DMS153 (cell line): Measurements from ENCODE around the gene FRMD4A.

Experiments
- DNase-seq: peaks from one replicate; lab custom pipeline; 2025; lab: John Stamatoyannopoulos, UW

FRMD4A gene

DNA sequence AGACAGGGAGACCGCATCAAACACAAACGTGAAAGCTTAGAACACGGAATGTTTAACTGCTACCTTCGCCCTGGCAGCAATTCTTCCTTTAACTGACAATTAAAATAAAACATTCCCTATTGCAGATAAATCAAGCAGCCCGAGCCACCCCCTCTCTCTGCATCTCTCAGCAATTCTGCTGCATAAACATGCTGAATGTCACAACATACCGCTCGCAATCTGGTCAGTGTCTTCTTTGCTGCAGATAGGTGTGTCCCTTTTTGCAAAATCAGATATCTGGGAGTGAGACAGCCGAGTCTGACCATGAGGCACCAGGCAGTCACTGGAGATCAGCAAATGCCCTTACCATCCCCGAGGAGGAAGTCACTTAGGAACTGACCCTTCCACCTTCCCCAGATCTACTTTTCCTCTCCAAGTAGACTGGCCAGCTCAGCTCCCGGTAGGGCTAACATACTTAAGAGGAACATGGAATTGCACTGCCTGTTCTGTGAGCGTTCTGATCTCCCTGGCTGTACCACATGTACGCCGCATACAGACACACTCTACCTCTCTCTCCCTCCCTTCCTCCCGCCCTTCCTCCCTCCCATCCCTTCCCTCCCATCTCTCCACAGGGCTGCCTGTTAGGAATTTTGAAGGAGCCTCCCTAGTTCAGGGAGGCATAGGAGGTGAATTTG is at the start of gene FRMD4A:
Gene FRMD4A (minus strand): TSS at position 537 of the 674 bp plus-strand sequence.
- DNase-seq, result no peak

- DNase-seq, result no peak
Measured at GRCh38 chr10:14379556-14380280, 49.0 kb upstream of the FRMD4A start.

GRCh38 chr10:14378387-14378960 is 47.8 kb upstream of the FRMD4A start:
- no peak for DNase-seq

DNA sequence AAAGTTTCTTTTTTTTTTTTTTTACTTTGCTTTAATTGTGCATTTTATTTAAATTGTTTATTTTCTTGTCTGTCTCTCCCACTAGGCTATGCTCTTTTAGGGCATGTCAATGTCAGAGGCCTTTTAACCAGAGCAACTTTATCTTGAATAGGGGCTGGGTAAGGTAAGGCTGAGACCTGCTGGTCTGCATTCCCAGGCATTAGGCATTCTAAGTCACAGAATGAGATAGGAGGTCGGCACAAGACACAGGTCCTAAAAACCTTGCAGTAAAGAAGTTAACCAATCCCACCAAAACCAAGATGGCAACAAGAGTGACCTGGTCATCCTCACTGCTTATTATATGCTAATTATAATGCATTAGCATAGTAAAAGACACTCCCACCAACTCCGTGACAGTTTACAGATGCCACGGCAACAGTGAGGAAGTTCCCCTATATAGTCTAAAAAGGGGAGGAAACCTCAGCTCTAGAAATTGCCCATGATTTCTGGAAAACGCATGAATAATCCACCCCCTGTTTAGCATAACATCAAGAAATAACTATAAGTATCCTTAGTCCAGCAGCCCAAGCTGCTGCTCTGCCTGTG is 47.0 kb upstream of the FRMD4A start:
- DNase-seq, result no peak

- no peak for DNase-seq
Measured at GRCh38 chr10:14374745-14375445, 44.2 kb upstream of the FRMD4A start.

DNA sequence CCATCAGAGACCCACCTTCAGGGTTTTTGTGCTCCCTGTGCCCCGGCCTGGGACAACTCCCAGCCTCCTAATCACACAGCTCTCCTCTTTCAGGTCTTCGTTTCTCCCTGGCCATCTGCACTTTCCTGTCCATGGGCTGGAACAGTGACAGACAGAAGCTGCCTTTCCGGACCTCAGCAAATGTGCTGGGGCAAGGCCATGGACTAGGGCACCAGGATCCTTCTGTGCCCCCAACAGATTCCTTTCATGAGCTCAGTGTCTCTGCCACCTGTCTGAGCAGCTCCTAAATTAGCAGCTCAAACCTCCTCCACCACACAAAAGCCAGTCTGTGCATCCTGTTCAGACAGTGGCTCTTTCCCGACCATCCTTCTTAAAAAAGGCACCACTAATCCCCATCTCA is 41.9 kb upstream of the FRMD4A start:
- no peak for DNase-seq

DNA sequence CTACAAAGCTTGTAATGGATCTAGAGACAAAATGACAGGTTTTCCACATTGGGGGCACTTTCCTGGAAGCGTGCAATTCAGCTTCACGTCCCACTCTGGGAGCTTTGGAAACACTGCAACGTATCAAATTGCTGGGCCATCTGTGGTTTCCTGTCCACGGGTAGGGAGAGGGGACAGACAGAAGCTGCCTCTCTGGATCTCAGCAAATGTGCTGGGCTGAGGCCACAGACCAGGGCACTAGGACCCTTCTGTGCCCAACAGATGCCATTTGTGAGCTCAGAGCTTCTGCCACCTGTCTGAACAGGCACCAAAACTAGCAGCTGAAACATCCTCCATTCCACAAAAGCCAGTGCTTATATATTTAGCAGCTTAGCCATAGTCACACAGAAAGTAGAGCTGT is 40.9 kb upstream of the FRMD4A start:
- no peak for DNase-seq

DNA sequence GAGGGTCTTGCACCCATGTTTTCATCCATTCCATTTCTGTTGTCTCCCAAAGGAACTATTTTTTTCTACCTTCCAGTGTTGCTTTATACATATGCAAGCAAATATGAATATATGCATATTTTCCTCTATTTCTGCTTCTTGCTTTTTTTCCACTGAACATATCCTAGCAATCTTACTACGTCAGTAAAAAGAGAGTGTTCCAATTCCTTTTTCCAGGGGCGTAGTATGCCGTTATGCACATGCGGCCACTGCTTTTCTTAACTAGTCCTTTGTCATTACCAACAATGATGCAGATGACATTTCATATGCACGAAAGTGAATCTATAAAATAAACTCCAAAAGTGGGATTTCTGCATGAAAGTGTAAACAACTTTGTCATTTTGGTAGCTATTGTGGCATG is 40.2 kb upstream of the FRMD4A start:
- no peak for DNase-seq

DNA sequence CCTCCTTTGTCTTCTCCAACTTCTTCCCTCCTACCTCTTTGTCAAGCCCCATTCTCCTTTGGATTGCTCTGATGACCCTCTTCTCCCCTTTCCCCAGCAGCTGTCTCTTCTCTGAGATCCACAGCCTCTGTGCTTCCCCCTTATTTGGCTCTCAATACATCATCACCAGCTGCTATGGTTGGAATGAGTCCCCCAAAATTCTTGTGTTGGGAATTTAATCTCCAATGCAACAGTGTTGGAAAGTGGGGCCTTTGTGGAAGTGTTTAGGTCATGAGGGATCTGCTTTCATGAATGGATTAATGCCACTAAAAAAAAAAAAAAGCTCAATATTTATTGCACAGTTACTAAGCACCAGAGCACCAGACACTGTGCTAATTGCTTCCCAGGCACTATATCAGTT is 39.2 kb upstream of the FRMD4A start:
- DNase-seq, result no peak

- DNase-seq, result no peak
Measured at GRCh38 chr10:14366760-14367159, 36.0 kb upstream of the FRMD4A start.

DNA sequence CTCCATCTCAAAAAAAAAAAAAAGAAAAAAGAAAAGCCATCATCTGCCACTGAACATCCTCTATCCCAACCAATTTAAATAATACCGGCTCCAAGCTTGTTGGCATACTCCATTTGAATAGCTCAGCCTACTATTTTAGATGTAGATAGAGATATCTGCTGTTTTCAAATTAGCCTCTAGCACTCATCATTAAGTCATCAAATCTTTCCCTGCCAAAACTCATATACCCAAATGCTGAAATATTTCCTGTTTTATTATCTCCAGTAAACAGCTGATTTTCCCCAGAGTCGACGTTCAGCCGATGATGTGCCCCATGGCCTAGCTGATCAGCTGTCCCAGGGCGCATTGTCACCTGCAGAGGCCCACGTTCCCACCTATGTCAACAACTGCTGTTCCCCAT is 34.5 kb upstream of the FRMD4A start:
- no peak for DNase-seq

- no peak for DNase-seq
Measured at GRCh38 chr10:14362104-14362503, 31.4 kb upstream of the FRMD4A start.

- DNase-seq, result no peak
Measured at GRCh38 chr10:14360961-14361360, 30.2 kb upstream of the FRMD4A start.

DNA sequence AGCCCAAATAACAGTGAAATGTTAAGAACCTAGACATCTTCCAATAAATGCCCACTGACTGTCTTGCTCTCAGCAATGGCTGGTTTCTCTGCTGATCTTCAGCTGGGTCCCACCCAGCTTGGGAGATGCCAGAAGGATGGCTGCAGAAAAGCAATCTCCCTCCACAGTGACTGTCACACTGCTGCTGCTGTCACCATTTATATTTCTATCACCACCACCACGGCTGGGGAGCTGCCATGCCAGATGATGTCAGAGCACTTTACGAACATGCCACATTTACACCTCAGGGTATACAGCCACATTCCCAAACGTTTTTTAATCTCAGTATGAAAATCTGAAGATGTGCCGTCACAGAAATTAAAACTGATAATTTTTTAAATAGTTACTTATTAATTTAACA is 29.8 kb upstream of the FRMD4A start:
- DNase-seq, result no peak

DNA sequence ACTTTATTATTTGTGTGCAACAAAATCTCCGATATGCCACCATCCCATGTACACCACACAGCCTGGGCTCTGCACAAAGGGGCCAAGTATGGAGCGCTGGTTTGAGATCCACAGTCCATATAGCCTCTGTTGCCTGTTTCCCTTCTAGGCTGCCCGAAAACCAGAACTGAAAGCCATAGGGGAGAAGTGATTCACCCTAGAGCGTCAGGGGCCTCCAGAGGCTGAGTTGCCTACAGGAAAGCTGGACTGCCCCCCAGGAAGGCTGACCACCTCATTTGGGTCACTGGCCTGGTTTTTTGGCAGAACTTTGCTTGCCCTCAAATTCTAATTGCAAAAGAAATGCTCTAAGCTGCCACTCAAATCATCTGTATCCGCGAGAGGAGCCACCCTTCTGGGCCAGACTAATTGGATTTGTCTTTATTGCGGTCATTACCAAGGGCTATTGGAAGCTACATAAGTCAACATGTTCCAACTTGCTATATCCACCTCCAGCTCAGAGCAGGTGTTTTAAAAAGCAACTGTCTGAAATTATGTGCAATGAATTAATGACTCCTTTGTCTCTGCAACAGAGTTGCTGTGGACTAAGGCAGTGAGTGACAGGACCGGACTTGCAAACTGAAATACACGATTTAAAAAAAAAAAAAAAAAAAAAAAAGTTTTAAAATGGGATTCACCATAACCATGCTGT is 28.3 kb upstream of the FRMD4A start:
- DNase-seq, result peak; percentile 30

GRCh38 chr10:14356921-14357320 is 26.2 kb upstream of the FRMD4A start:
- no peak for DNase-seq

GRCh38 chr10:14355750-14356149 is 25.0 kb upstream of the FRMD4A start:
- DNase-seq, result no peak

DNA sequence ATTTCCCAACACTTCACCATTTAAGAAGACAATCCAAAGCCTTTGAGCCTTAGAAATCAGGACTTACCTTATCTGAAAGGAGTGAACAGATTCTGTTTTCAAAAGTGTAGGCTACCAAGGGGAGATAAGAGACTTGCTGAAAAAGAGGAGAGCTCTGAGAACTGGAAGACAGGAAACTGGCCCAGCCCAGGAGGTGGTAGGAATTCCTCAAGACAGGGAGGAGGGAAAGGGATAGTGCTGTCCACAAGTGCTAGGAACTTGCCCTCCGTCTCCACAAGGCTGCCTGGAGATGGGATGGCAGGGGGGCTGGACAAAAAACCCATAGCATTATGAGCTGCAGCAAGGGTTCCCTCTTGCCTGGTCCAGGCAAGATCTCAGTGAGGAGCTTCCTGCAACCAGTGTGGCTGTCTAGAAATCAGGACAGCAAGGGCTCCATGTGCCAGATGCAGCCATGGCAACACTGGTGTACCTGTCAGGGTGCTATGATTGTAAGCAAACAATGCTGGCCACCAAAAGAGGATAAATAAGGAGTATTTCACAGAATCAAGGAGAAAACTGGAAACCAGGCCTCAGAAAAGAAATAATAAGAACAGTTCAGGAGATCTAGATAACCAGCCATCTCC is 22.7 kb upstream of the FRMD4A start:
- no peak for DNase-seq

DNA sequence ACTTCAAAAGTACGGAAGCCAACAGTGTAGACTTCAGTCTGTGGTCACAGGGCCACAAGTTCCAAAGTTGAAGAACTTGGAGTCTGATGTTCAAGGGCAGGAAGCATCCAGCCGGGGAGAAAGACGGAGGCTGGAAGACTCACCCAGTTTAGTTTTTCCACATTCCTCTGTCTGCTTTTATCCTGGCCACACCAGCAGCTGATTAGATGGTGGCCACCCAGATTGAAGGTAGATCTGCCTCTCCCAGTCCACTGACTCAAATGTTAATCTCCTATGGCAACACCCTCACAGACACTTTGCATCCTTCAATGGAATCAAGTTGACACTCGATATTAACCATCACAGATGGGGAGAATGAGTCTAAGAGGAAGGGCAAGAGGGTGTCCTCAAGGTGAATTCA is 19.3 kb upstream of the FRMD4A start:
- no peak for DNase-seq

GRCh38 chr10:14349081-14349480 is 18.4 kb upstream of the FRMD4A start:
- DNase-seq, result no peak

DNA sequence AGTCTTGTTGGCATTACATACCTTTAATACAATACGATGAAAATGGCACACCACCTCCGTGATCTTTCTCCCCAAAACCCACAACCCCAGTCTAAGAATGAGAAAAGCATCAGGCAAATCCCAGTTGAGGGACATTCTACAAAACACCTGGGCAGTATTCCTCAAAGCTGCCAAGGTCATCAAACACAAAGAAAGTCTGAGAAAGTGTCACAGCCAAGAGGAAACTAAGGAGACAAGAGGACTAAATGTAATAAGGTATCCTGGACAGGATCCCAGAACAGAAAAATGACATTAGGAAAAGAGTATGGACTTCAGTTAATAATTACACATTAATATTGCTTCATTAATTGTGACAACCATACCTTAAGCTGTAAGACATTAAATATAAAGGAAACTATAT is 14.5 kb upstream of the FRMD4A start:
- no peak for DNase-seq
